ENCODE results near the gene VAV2. TPM values are rescaled to one million over a fixed set of nuclear protein-coding genes. Genes with fewer than 3 reads are reported as not detected.

The VAV2 gene
- total and polyA plus RNA-seq, 4 donors: 4.9 to 26.4 (median 17.0) TPM

DNA sequence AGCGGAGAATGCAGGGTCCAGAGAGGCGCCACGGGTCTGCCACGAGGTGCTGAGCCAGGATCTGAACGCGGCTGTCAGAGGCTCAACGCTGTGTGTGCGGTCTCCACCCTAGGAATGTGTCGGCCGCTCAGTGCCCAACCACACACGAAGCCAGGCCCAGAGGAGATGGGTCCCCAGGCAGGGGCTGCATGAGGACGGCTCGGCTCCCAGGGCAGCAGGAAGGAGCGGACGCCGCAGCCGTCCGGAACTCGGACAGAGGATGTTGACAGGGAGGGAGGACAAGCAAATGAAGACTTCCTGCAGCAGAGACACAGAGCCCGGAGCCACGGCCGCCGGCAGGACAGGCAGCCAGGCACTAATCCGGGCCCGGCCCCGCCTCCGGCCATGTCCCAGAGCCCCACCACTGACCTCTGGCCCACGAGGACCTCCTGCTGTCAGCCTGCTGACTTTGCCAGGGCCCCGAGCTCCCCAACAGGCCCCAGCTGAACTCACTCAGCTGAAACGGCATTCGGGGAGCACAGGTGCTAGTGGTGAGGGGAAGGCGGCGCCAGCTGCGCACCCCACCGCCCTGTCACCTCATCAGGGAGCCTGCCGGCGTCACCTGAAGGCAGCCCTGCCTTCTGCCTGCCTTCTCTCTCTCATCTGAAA lies 12.7 kb downstream of the VAV2 start:
- Histone ChIP-seq H3K9me3 (ENCODE audit: control insufficient read depth in 4 of 4, low read length in 3 of 4) (no peaks in the 10 kb centered on the region), H3K4me1 (ENCODE audit: control insufficient read depth in 4 of 4, insufficient read depth in 4 of 4, low read length in 3 of 4) (peaks cover 32 to 65% (median 56%) of the 10 kb centered on the region in 4 donors), H3K9ac (ENCODE audit: low read depth in 1 of 2, low read length in 2 of 2) (peak overlapping the region; percentile 50 to 81), H3K27me3 (ENCODE audit: control insufficient read depth in 4 of 4, insufficient read depth in 4 of 4, low read length in 3 of 4) (no peaks in the 10 kb centered on the region), H3K4me3 (ENCODE audit: low read depth in 1 of 3, low read length in 3 of 3) (peak overlapping the region in 1 of 3 donors; percentile 21), H3K36me3 (ENCODE audit: control insufficient read depth in 4 of 4, insufficient read depth in 3 of 4, low read depth in 1 of 4, low read length in 3 of 4) (no peaks in the 10 kb centered on the region), H3K27ac (ENCODE audit: low read depth in 1 of 2, low read length in 2 of 2) (peak overlapping the region; percentile 79 to 82)
- peak; percentile 60 for DNase-seq (ENCODE audit: low spot score)
- peak; percentile 69 for TF ChIP-seq NR2F2 (IDR thresholded peaks at IDR 0.05)
- TF ChIP-seq FOXA2 (IDR thresholded peaks at IDR 0.05): no peak
- TF ChIP-seq SP1 (IDR thresholded peaks at IDR 0.05): peak; percentile 14
- TF ChIP-seq YY1 (IDR thresholded peaks at IDR 0.05): peak; percentile 60
- no peak for TF ChIP-seq TAF1 (conservative IDR thresholded peaks at IDR 0.05)
- peak; percentile 16 to 45 for TF ChIP-seq RAD21 (IDR thresholded peaks at IDR 0.05)
- TF ChIP-seq, protein P1, sequence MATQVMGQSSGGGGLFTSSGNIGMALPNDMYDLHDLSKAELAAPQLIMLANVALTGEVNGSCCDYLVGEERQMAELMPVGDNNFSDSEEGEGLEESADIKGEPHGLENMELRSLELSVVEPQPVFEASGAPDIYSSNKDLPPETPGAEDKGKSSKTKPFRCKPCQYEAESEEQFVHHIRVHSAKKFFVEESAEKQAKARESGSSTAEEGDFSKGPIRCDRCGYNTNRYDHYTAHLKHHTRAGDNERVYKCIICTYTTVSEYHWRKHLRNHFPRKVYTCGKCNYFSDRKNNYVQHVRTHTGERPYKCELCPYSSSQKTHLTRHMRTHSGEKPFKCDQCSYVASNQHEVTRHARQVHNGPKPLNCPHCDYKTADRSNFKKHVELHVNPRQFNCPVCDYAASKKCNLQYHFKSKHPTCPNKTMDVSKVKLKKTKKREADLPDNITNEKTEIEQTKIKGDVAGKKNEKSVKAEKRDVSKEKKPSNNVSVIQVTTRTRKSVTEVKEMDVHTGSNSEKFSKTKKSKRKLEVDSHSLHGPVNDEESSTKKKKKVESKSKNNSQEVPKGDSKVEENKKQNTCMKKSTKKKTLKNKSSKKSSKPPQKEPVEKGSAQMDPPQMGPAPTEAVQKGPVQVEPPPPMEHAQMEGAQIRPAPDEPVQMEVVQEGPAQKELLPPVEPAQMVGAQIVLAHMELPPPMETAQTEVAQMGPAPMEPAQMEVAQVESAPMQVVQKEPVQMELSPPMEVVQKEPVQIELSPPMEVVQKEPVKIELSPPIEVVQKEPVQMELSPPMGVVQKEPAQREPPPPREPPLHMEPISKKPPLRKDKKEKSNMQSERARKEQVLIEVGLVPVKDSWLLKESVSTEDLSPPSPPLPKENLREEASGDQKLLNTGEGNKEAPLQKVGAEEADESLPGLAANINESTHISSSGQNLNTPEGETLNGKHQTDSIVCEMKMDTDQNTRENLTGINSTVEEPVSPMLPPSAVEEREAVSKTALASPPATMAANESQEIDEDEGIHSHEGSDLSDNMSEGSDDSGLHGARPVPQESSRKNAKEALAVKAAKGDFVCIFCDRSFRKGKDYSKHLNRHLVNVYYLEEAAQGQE (IDR thresholded peaks at IDR 0.05): no peak
- TF ChIP-seq HNF4G (IDR thresholded peaks at IDR 0.05): no peak
- TF ChIP-seq, protein P2, sequence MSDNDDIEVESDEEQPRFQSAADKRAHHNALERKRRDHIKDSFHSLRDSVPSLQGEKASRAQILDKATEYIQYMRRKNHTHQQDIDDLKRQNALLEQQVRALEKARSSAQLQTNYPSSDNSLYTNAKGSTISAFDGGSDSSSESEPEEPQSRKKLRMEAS (IDR thresholded peaks at IDR 0.05): peak; percentile 21
- TF ChIP-seq EGR1 (IDR thresholded peaks at IDR 0.05; ENCODE audit: low read depth in 2 of 2): no peak
- TF ChIP-seq GABPA (IDR thresholded peaks at IDR 0.05 in 1 of 2, conservative IDR thresholded peaks at IDR 0.05 in 1 of 2): peak in 1 of 2 donors; percentile 29
- 28% methylated on average over 37 of the region's 37 CpGs for WGBS

DNA sequence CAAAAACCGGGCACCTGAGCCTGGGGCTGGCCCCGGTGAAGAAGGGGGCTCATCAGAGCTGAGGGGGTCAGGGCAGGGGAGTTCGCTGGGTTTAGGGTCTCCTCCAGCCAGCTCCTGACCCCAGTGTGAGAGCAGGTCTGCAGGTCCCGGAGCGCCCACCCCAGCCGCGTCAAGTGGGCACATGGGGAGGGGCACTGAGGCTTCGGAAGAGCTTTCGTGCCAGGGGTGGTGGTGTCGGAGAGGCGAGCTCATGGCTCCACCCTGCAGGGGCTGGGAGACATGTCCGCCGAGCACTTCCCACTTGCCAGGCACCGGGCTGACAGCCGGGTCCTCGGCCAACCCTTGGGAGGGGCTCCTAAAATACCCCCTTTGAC lies 13.2 kb downstream of the VAV2 start:
- H3K27me3 ChIP-seq (ENCODE audit: control insufficient read depth in 4 of 4, insufficient read depth in 4 of 4, low read length in 3 of 4): no peaks in the 10 kb centered on the region
- TF ChIP-seq HNF4A (conservative IDR thresholded peaks at IDR 0.05) (no peak), NR2F2 (IDR thresholded peaks at IDR 0.05) (no peak), TAF1 (conservative IDR thresholded peaks at IDR 0.05) (no peak), GABPA (IDR thresholded peaks at IDR 0.05 in 1 of 2, conservative IDR thresholded peaks at IDR 0.05 in 1 of 2) (no peak), RXRA (IDR thresholded peaks at IDR 0.05) (no peak), JUND (IDR thresholded peaks at IDR 0.05) (no peak), FOXA2 (IDR thresholded peaks at IDR 0.05) (no peak), FOXA1 (IDR thresholded peaks at IDR 0.05) (no peak), HNF4G (IDR thresholded peaks at IDR 0.05) (no peak)
- TF ChIP-seq, protein P3, sequence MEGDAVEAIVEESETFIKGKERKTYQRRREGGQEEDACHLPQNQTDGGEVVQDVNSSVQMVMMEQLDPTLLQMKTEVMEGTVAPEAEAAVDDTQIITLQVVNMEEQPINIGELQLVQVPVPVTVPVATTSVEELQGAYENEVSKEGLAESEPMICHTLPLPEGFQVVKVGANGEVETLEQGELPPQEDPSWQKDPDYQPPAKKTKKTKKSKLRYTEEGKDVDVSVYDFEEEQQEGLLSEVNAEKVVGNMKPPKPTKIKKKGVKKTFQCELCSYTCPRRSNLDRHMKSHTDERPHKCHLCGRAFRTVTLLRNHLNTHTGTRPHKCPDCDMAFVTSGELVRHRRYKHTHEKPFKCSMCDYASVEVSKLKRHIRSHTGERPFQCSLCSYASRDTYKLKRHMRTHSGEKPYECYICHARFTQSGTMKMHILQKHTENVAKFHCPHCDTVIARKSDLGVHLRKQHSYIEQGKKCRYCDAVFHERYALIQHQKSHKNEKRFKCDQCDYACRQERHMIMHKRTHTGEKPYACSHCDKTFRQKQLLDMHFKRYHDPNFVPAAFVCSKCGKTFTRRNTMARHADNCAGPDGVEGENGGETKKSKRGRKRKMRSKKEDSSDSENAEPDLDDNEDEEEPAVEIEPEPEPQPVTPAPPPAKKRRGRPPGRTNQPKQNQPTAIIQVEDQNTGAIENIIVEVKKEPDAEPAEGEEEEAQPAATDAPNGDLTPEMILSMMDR (IDR thresholded peaks at IDR 0.05; ENCODE audit: low read depth, low read length, missing input control): no peak
- TF ChIP-seq, protein P4, sequence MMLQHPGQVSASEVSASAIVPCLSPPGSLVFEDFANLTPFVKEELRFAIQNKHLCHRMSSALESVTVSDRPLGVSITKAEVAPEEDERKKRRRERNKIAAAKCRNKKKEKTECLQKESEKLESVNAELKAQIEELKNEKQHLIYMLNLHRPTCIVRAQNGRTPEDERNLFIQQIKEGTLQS (IDR thresholded peaks at IDR 0.05): no peak
- H3K9ac ChIP-seq (ENCODE audit: low read depth in 1 of 2, low read length in 2 of 2): peak overlapping the region; percentile 17 to 81
- H3K4me3 ChIP-seq (ENCODE audit: low read depth in 1 of 3, low read length in 3 of 3): peak overlapping the region in 1 of 3 donors; percentile 21
- peaks cover 37 to 70% (median 60%) of the 10 kb centered on the region in 4 donors for H3K4me1 ChIP-seq (ENCODE audit: control insufficient read depth in 4 of 4, insufficient read depth in 4 of 4, low read length in 3 of 4)
- no peaks in the 10 kb centered on the region for H3K9me3 ChIP-seq (ENCODE audit: control insufficient read depth in 4 of 4, low read length in 3 of 4)
- 32% methylated on average over 16 of the region's 16 CpGs for WGBS
- peak overlapping the region; percentile 79 to 82 for H3K27ac ChIP-seq (ENCODE audit: low read depth in 1 of 2, low read length in 2 of 2)
- DNase-seq (ENCODE audit: low spot score): no peak
- H3K36me3 ChIP-seq (ENCODE audit: control insufficient read depth in 4 of 4, insufficient read depth in 3 of 4, low read depth in 1 of 4, low read length in 3 of 4): no peaks in the 10 kb centered on the region
